Omental fat pad (tissue), 4 donors: ENCODE results near the gene SNX6. TPM values are rescaled to one million over a fixed set of nuclear protein-coding genes. Genes with fewer than 3 reads are reported as not detected.
"Not testable (repeated sequence)": the region's sequence is repeated elsewhere in the genome, so short reads cannot be mapped to it uniquely, and the experiment has no call there.

Experiments used
- ATAC-seq: fragments of 150-250 bp; one replicate; pipeline ENCODE4 v1.9.1; 2016; ENCODE audit warnings: mild to moderate bottlenecking, moderate library complexity; ENCODE audit not compliant: low FRiP score
- DNase-seq: peaks from one replicate; pipeline ENCODE4 v3.0.0-alpha.2; 2019; ENCODE audit warnings: low spot score
- total RNA-seq, 4 donors: library from RNA; depleted of rRNA; stranded (reverse); fragments of >200 nt; gene quantifications; one replicate each; pipeline ENCODE4 v1.1.0, GENCODE V29; 2016
- TF ChIP-seq, protein P1 (sequence below), 3 donors: fragments of 450-650 bp; IDR thresholded peaks; one replicate each; pipeline ENCODE4 v1.5.1; 2016 to 2017; ENCODE audit warnings: antibody characterized with exemption in 3 of 3, mild to moderate bottlenecking in 3 of 3, moderate library complexity in 2 of 3

SNX6 gene
- total RNA-seq, 4 donors from 2014 or later = 98.7 to 172 (median 129) TPM

GRCh38 chr14:34668111-34668510, 38.2 kb upstream of the SNX6 start:
- ATAC-seq (no peak), DNase-seq (no peak)
- TF ChIP-seq, protein P1, sequence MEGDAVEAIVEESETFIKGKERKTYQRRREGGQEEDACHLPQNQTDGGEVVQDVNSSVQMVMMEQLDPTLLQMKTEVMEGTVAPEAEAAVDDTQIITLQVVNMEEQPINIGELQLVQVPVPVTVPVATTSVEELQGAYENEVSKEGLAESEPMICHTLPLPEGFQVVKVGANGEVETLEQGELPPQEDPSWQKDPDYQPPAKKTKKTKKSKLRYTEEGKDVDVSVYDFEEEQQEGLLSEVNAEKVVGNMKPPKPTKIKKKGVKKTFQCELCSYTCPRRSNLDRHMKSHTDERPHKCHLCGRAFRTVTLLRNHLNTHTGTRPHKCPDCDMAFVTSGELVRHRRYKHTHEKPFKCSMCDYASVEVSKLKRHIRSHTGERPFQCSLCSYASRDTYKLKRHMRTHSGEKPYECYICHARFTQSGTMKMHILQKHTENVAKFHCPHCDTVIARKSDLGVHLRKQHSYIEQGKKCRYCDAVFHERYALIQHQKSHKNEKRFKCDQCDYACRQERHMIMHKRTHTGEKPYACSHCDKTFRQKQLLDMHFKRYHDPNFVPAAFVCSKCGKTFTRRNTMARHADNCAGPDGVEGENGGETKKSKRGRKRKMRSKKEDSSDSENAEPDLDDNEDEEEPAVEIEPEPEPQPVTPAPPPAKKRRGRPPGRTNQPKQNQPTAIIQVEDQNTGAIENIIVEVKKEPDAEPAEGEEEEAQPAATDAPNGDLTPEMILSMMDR (IDR thresholded peaks at IDR 0.05) = no peak

DNA sequence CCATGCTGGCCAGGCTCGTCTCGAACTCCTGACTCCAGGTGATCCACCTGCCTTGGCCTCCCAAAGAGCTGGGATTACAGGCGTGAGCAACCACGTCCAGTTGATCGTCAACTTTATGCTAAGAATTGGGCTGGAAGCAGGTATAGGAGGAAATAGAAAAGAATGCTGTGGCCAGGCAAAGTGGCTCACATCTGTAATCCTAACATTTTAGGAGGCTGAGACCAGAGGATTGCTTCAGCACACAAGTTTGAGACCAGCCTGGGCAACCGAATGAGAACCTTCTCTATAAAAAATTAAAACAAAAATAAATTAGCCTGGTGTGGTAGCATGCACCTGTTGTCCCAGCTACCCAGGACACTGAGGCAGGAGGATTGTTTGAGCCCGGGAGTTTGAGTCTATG, 37.1 kb upstream of the SNX6 start:
- TF ChIP-seq, protein P1 (IDR thresholded peaks at IDR 0.05) = no peak
- DNase-seq = no peak
- ATAC-seq = no peak

DNA sequence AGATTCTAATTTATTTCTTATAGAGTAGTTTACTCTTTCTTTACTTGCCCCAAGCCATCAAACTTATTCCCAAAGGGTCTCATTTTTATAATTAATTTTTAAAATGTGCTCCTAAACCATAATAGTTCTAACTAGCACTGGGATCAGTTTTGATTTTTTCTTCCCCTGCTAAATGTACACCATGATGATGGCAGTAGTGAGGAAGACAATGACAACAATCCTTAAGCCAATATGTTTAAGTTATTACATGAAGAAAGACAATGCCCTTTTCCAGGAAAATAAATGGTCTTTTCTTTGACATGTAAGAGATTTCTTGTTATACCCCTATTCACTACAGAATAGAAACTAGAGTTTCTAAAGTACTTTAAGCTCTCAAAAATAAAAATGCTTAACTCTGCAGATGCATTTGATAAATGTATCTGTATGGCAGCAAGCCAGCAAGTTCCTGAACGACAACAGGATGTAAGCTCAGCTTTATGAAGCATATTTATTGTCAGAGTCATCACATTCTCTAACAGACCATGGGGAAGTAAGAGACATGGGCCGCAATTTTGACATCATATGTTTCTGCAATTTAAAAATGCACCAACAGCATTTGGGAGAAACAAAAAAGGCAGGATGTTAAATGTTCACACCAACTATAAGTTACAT, 36.0 kb upstream of the SNX6 start:
- ATAC-seq (no peak), DNase-seq (no peak)
- TF ChIP-seq, protein P1 (IDR thresholded peaks at IDR 0.05) = no peak

- DNase-seq (no peak), ATAC-seq (no peak)
- TF ChIP-seq, protein P1 (IDR thresholded peaks at IDR 0.05) = no peak
Measured at GRCh38 chr14:34662561-34663088, 32.7 kb upstream of the SNX6 start.

GRCh38 chr14:34660796-34661195, 30.8 kb upstream of the SNX6 start:
- ATAC-seq (no peak), DNase-seq (no peak)

DNA sequence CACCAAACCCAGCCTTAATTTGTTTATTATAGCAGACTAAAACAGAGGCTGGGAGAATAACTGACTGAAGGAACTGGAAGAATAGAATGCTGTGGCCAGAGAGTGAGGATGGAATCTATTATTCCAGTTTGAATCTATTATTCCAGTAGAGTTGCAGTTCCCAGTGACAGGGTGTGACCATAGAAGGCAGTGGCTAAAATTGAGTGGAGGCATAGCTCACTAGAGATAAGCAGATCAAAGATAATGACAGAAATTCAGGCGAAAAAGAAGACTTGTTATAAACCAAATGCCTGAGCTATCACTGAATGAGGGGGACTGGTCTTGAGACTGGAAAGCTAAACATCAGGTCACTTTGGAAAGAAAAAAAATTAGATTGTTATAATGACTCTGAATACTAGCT, 26.0 kb upstream of the SNX6 start:
- TF ChIP-seq, protein P1 (IDR thresholded peaks at IDR 0.05) = no peak
- DNase-seq = no peak

More at GRCh38 chr14:34660796-34661195, 30.8 kb upstream of the SNX6 start:
- TF ChIP-seq, protein P1 (IDR thresholded peaks at IDR 0.05) = no peak

GRCh38 chr14:34653073-34653472, 23.1 kb upstream of the SNX6 start:
- not testable (repeated sequence) for ATAC-seq, DNase-seq

More for the DNA sequence above, 26.0 kb upstream of the SNX6 start:
- ATAC-seq = no peak

- not testable (repeated sequence) for DNase-seq, ATAC-seq
Measured at GRCh38 chr14:34652348-34652747, 22.4 kb upstream of the SNX6 start.
